OCI-LY1 (cell line): ENCODE measurements around the gene CTAGE1.

ENCODE experiments used
- H2AFZ ChIP-seq: fragments of 200-600 bp; sonication (generic), shearing (Covaris generic); 2 replicates; pipeline ENCODE4 v1.6.0; 2014; ENCODE audit warnings: antibody characterized with exemption, mild to moderate bottlenecking, low read length
- H3F3A ChIP-seq: fragments of 200-600 bp; sonication (generic), shearing (Covaris generic); 2 replicates; pipeline ENCODE4 v1.6.0; 2014; ENCODE audit warnings: mild to moderate bottlenecking, antibody characterized with exemption, low read length, moderate library complexity; ENCODE audit not compliant: insufficient read depth
- H3K27ac ChIP-seq: fragments of 200-600 bp; sonication (generic); 2 replicates; pipeline ENCODE4 v1.5.1; 2014; ENCODE audit warnings: low read length, mixed run types, mild to moderate bottlenecking, low read depth; ENCODE audit not compliant: poor library complexity, severe bottlenecking
- H3K27me3 ChIP-seq: fragments of 200-600 bp; sonication (generic); 2 replicates; pipeline ENCODE4 v1.6.0; 2014; ENCODE audit warnings: antibody characterized with exemption, mild to moderate bottlenecking, low read length, moderate library complexity; ENCODE audit not compliant: insufficient read depth
- H3K36me3 ChIP-seq: fragments of 200-600 bp; sonication (generic); 2 replicates; pipeline ENCODE4 v1.6.1; 2014; ENCODE audit warnings: mild to moderate bottlenecking, antibody characterized with exemption, low read length, moderate library complexity, mixed read lengths; ENCODE audit not compliant: insufficient read depth
- H3K4me1 ChIP-seq: fragments of 200-600 bp; sonication (generic); 2 replicates; pipeline ENCODE4 v1.5.1; 2014; ENCODE audit warnings: mild to moderate bottlenecking, low read length, moderate library complexity; ENCODE audit not compliant: insufficient read depth, severe bottlenecking
- H3K4me2 ChIP-seq: fragments of 200-600 bp; sonication (generic), shearing (Covaris generic); 2 replicates; pipeline ENCODE4 v1.6.1; 2014; ENCODE audit warnings: low read length
- H3K4me3 ChIP-seq: fragments of 200-600 bp; sonication (generic); 2 replicates; pipeline ENCODE4 v1.5.1; 2014; ENCODE audit warnings: low read length, low read depth, mild to moderate bottlenecking, mixed read lengths; ENCODE audit not compliant: poor library complexity, severe bottlenecking
- H3K79me2 ChIP-seq: fragments of 200-600 bp; shearing (Covaris generic); 2 replicates; pipeline ENCODE4 v1.6.1; 2016; ENCODE audit warnings: mixed run types, low read length, mixed read lengths; ENCODE audit not compliant: insufficient read depth
- H3K9ac ChIP-seq: fragments of 200-600 bp; sonication (generic), shearing (Covaris generic); 2 replicates; pipeline ENCODE4 v1.6.1; 2014; ENCODE audit warnings: mild to moderate bottlenecking, low read length, mixed read lengths
- H3K9me2 ChIP-seq: fragments of 200-600 bp; sonication (generic), shearing (Covaris generic); 2 replicates; pipeline ENCODE4 v1.6.1; 2014; ENCODE audit warnings: low read depth, mild to moderate bottlenecking, low read length, mixed read lengths
- H3K9me3 ChIP-seq: fragments of 200-600 bp; shearing (Covaris generic); 2 replicates; pipeline ENCODE4 v1.6.1; 2014; ENCODE audit warnings: low read length, mixed read lengths
- H4K20me1 ChIP-seq: fragments of 200-600 bp; sonication (generic), shearing (Covaris generic); 2 replicates; pipeline ENCODE4 v1.6.0; 2016; ENCODE audit warnings: mild to moderate bottlenecking, low read length; ENCODE audit not compliant: insufficient read depth
- CTCF ChIP-seq: fragments of 200-600 bp; sonication (generic), shearing (Covaris generic); IDR thresholded peaks from 2 replicates; pipeline ENCODE4 v1.5.1; 2017; ENCODE audit warnings: mild to moderate bottlenecking, antibody characterized with exemption, low read length, moderate library complexity, mixed read lengths
- EZH2 ChIP-seq: fragments of 200-600 bp; sonication (generic), shearing (Covaris generic); IDR thresholded peaks from 2 replicates; pipeline ENCODE4 v1.8.0; 2017; ENCODE audit warnings: borderline replicate concordance, mixed run types, mild to moderate bottlenecking, antibody characterized with exemption, low read length, moderate library complexity, mixed read lengths

CTAGE1 gene

DNA sequence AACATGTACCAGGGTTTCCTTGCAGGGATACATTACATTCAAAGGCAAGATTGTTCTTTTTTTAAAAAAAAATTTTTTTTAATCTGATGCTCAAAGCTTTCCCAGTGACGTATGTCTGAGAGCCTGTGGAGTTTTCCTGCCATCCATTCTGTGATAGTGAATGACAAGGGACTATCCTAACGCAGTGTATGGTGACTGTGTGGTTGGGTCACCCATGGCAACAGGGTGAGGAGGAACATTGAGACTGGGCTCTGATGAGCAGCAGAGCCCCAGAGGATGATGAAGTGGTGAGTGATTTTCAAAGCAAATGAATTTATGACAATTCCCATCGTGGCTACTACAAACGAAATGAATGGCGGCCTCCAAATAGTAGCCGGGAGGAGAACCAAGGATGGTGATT lies 28.6 kb upstream of the CTAGE1 start:
- H4K20me1 ChIP-seq, result no peaks in the 10 kb centered on the region
- no peak overlapping the region for H3K4me3 ChIP-seq
- H2AFZ ChIP-seq, result no peak overlapping the region
- H3F3A ChIP-seq, result no peaks in the 10 kb centered on the region
- TF ChIP-seq CTCF (no peak), EZH2 (no peak)
- H3K79me2 ChIP-seq, result no peaks in the 10 kb centered on the region
- H3K36me3 ChIP-seq, result no peaks in the 10 kb centered on the region
- H3K9me2 ChIP-seq, result no peaks in the 10 kb centered on the region
- H3K27ac ChIP-seq, result no peak overlapping the region
- peaks cover 2% of the 10 kb centered on the region for H3K9me3 ChIP-seq
- H3K27me3 ChIP-seq, result no peaks in the 10 kb centered on the region
- no peak overlapping the region for H3K9ac ChIP-seq
- H3K4me2 ChIP-seq, result no peak overlapping the region
- H3K4me1 ChIP-seq, result no peaks in the 10 kb centered on the region

DNA sequence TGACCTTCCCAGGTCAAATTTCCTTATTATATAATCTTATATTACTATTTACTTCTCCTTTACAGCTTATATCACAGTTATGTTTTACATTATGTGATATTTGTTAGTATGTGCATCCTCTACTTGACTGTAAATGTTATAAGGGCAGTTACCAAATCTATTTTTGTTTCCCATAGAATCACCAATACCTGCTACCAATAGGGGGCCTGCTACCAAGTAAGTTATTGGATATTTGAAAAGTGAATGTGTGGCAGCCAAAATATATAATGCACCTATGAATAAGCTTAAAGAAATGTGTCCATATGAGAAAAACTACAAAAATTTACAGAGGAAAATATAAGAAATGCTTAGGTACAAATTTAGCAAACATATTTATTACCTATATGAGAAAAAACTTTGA lies 23.9 kb upstream of the CTAGE1 start:
- H3K4me1 ChIP-seq, result no peaks in the 10 kb centered on the region
- H3K4me3 ChIP-seq, result no peak overlapping the region
- H3K9me2 ChIP-seq, result no peaks in the 10 kb centered on the region
- H4K20me1 ChIP-seq, result no peaks in the 10 kb centered on the region
- H2AFZ ChIP-seq, result no peak overlapping the region
- H3K27me3 ChIP-seq, result no peaks in the 10 kb centered on the region
- no peaks in the 10 kb centered on the region for H3K36me3 ChIP-seq
- no peaks in the 10 kb centered on the region for H3K9me3 ChIP-seq
- TF ChIP-seq CTCF (no peak), EZH2 (no peak)
- H3K27ac ChIP-seq, result no peak overlapping the region
- H3K79me2 ChIP-seq, result no peaks in the 10 kb centered on the region
- no peak overlapping the region for H3K4me2 ChIP-seq
- H3F3A ChIP-seq, result no peaks in the 10 kb centered on the region
- no peak overlapping the region for H3K9ac ChIP-seq

- Histone ChIP-seq H3K4me1 (no peaks in the 10 kb centered on the region), H3K4me2 (no peak overlapping the region), H3K36me3 (no peaks in the 10 kb centered on the region), H3K9me2 (no peaks in the 10 kb centered on the region), H3K9ac (no peak overlapping the region), H2AFZ (no peak overlapping the region), H3K27me3 (no peaks in the 10 kb centered on the region), H3K9me3 (no peaks in the 10 kb centered on the region), H3K27ac (no peak overlapping the region), H4K20me1 (no peaks in the 10 kb centered on the region), H3F3A (no peaks in the 10 kb centered on the region), H3K79me2 (no peaks in the 10 kb centered on the region), H3K4me3 (no peak overlapping the region)
- TF ChIP-seq CTCF (no peak), EZH2 (no peak)
Measured at GRCh38 chr18:22439447-22439846, 21.7 kb upstream of the CTAGE1 start.
